HepG2 (cell line): ENCODE measurements around the gene MADCAM1. TPM values are rescaled to one million over a fixed set of nuclear protein-coding genes. Genes with fewer than 3 reads are reported as not detected.

Experiments used
- ATF7 ChIP-seq, 2 experiments: fragments of 450-650 bp in 1 of 2; sonication (generic) in 1 of 2; formaldehyde crosslinking in 1 of 2; IDR thresholded peaks; 2 replicates each; pipeline versions ENCODE4 v1.4.0 to v1.6.1; 2016 to 2020; ENCODE audit warnings: antibody characterized with exemption in 1 of 2, mild to moderate bottlenecking in 1 of 2, missing genetic modification reagents in 1 of 2
- CTCF ChIP-seq: sonication (generic); formaldehyde crosslinking; IDR thresholded peaks from 2 replicates; pipeline ENCODE4 v1.5.0; 2020; ENCODE audit warnings: mild to moderate bottlenecking, missing genetic modification reagents, moderate library complexity
- FOXA1 ChIP-seq, 2 experiments: fragments of 450-650 bp in 1 of 2; sonication (generic) in 1 of 2; formaldehyde crosslinking in 1 of 2; IDR thresholded peaks; 2 replicates each; pipeline versions ENCODE4 v1.4.0 to v1.6.1; 2016 to 2020; ENCODE audit warnings: missing genetic modification reagents in 1 of 2
- GATAD1 ChIP-seq: IDR thresholded peaks from 2 replicates; pipeline ENCODE4 v1.6.1; 2016; ENCODE audit warnings: missing genetic modification reagents, missing compliant biosample characterization
- KMT2B ChIP-seq: IDR thresholded peaks from 2 replicates; pipeline ENCODE4 v1.6.1; 2016; ENCODE audit warnings: missing genetic modification reagents, missing compliant biosample characterization
- NFKB2 ChIP-seq: sonication (generic); formaldehyde crosslinking; IDR thresholded peaks from 2 replicates; pipeline ENCODE4 v1.4.0; 2020; ENCODE audit warnings: missing genetic modification reagents, borderline replicate concordance
- SNAPC4 ChIP-seq: sonication (generic); formaldehyde crosslinking; IDR thresholded peaks from 2 replicates; pipeline ENCODE4 v1.4.0; 2020; ENCODE audit warnings: mild to moderate bottlenecking, missing genetic modification reagents
- SP4 ChIP-seq: sonication (generic); formaldehyde crosslinking; IDR thresholded peaks from 2 replicates; pipeline ENCODE4 v1.8.1; 2023; ENCODE audit warnings: mild to moderate bottlenecking, missing genetic modification reagents
- TFE3 ChIP-seq: IDR thresholded peaks from 2 replicates; pipeline ENCODE4 v1.6.1; 2016
- ZNF33B ChIP-seq: sonication (generic); formaldehyde crosslinking; IDR thresholded peaks from 2 replicates; pipeline ENCODE4 v1.5.1; 2020; ENCODE audit warnings: mild to moderate bottlenecking, missing genetic modification reagents
- ZNF556 ChIP-seq: sonication (generic); formaldehyde crosslinking; IDR thresholded peaks from 2 replicates; pipeline ENCODE4 v1.4.0; 2020; ENCODE audit warnings: mild to moderate bottlenecking, missing genetic modification reagents, borderline replicate concordance
- ZNF784 ChIP-seq: sonication (generic); formaldehyde crosslinking; IDR thresholded peaks from 2 replicates; pipeline ENCODE4 v1.5.1; 2020; ENCODE audit warnings: missing genetic modification reagents, mild to moderate bottlenecking, borderline replicate concordance
- polyA plus RNA-seq, 8 experiments: library from polyadenylated mRNA; depleted of rRNA in 3 of 8; stranded (reverse) in 7 of 8; unstranded in 1 of 8; fragments of >200 nt; fragmentation: Illumina TruSeq in 4 of 8; extraction: Trizol in 4 of 8; gene quantifications; 2 replicates each; pipeline versions ENCODE4 v1.2.1 to v1.2.3, GENCODE V29; 2011 to 2016; ENCODE audit warnings: low read depth in 4 of 8, missing spikeins in 1 of 8, mixed read lengths in 1 of 8; ENCODE audit not compliant: insufficient read depth in 1 of 8
- total RNA-seq, 5 experiments: library from RNA; depleted of rRNA; stranded (reverse); fragments of >200 nt; fragmentation: Illumina TruSeq; extraction: Trizol; gene quantifications; 2 replicates each; pipeline ENCODE4 v1.2.3, GENCODE V29; 2016; ENCODE audit warnings: low read depth in 1 of 5
- TF ChIP-seq, protein P1 (sequence below): IDR thresholded peaks from 2 replicates; pipeline ENCODE4 v1.6.1; 2016; ENCODE audit warnings: low read depth, control low read depth
- TF ChIP-seq, protein P2 (sequence below): sonication (generic); formaldehyde crosslinking; IDR thresholded peaks from 2 replicates; pipeline ENCODE4 v1.4.0; 2020; ENCODE audit warnings: missing genetic modification reagents

The MADCAM1 gene
- total and polyA plus RNA-seq, 2 of the 13 experiments (the other 11 are each of a cell fraction or from before 2014, with no cell fraction given), result 0.29 to 0.33 TPM

GRCh38 chr19:459724-460511 is 36.4 kb upstream of the MADCAM1 start (continued):
- TF ChIP-seq ZNF556 (CRISPR knock-in tag) (peak; percentile 37; the same call in 1 of the 2 replicates), KMT2B (CRISPR knock-in tag) (peak; percentile 24; the same call in 1 of the 2 replicates), CTCF (peak; percentile 13), FOXA1 (IDR thresholded peaks at IDR 0.05) (no peak), FOXA1 (CRISPR knock-in tag; IDR thresholded peaks at IDR 0.05) (peak; percentile 31; the same call in 1 of the 2 replicates), GATAD1 (CRISPR knock-in tag) (peak; percentile 34), NFKB2 (peak; percentile 61; the same call in 1 of the 2 replicates), ZNF784 (CRISPR knock-in tag) (0 out of 2 replicates have a peak, but pooled peaks have one; percentile 23), SNAPC4 (no peak), SP4 (CRISPR knock-in tag) (no peak), ZNF33B (CRISPR knock-in tag) (no peak), TFE3 (CRISPR knock-in tag) (peak; percentile 81), ATF7 (IDR thresholded peaks at IDR 0.05) (no peak), ATF7 (CRISPR knock-in tag; IDR thresholded peaks at IDR 0.05) (no peak)
- TF ChIP-seq, protein P1, sequence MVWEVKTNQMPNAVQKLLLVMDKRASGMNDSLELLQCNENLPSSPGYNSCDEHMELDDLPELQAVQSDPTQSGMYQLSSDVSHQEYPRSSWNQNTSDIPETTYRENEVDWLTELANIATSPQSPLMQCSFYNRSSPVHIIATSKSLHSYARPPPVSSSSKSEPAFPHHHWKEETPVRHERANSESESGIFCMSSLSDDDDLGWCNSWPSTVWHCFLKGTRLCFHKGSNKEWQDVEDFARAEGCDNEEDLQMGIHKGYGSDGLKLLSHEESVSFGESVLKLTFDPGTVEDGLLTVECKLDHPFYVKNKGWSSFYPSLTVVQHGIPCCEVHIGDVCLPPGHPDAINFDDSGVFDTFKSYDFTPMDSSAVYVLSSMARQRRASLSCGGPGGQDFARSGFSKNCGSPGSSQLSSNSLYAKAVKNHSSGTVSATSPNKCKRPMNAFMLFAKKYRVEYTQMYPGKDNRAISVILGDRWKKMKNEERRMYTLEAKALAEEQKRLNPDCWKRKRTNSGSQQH, result no peak
- TF ChIP-seq, protein P2, sequence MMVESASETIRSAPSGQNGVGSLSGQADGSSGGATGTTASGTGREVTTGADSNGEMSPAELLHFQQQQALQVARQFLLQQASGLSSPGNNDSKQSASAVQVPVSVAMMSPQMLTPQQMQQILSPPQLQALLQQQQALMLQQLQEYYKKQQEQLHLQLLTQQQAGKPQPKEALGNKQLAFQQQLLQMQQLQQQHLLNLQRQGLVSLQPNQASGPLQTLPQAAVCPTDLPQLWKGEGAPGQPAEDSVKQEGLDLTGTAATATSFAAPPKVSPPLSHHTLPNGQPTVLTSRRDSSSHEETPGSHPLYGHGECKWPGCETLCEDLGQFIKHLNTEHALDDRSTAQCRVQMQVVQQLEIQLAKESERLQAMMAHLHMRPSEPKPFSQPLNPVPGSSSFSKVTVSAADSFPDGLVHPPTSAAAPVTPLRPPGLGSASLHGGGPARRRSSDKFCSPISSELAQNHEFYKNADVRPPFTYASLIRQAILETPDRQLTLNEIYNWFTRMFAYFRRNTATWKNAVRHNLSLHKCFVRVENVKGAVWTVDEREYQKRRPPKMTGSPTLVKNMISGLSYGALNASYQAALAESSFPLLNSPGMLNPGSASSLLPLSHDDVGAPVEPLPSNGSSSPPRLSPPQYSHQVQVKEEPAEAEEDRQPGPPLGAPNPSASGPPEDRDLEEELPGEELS (CRISPR knock-in tag), result peak; percentile 34; the same call in 1 of the 2 replicates
